Measurements from ENCODE around the gene TAF9. TPM values are rescaled to one million over a fixed set of nuclear protein-coding genes. Genes with fewer than 3 reads are reported as not detected.
"Not testable (repeated sequence)": the region's sequence is repeated elsewhere in the genome, so short reads cannot be mapped to it uniquely, and the experiment has no call there.

The TAF9 gene
- polyA plus RNA-seq, 1 experiment = 76.4 TPM

GRCh38 chr5:69334793-69335268 lies 34.5 kb downstream of the TAF9 start:
- DNase-seq (ENCODE audit: low read depth) = peak; percentile 14
- no peak overlapping the region for H3K4me3 ChIP-seq (ENCODE audit: low read depth, low read length)
- TF ChIP-seq CTCF (IDR thresholded peaks at IDR 0.05; ENCODE audit: insufficient read depth, low read depth, low read length) = peak; percentile 90
- POLR2A ChIA-PET = no interaction called here
- H3K36me3 ChIP-seq (ENCODE audit: control insufficient read depth, insufficient read depth, low read length) = no peaks in the 10 kb centered on the region
- CTCF ChIA-PET = interaction anchor here (0.6 to 4.3 kb wide), 26 partner anchors 9 to 1452 kb away, joined by 3 to 22 read pairs (median 4); partner anchors contain the start of genes CCNB1 and SLC30A5
- H3K27me3 ChIP-seq (ENCODE audit: control insufficient read depth, insufficient read depth, low read length) = no peaks in the 10 kb centered on the region

GRCh38 chr5:69333668-69334315 lies 35.5 kb downstream of the TAF9 start:
- CTCF ChIA-PET = interaction anchor here (0.7 to 4.3 kb wide), 13 partner anchors 7 to 290 kb away, joined by 3 to 22 read pairs (median 4); partner anchors contain the start of gene SLC30A5
- H3K4me3 ChIP-seq (ENCODE audit: low read depth, low read length); H3K27me3 ChIP-seq (ENCODE audit: control insufficient read depth, insufficient read depth, low read length); DNase-seq (ENCODE audit: low read depth); H3K36me3 ChIP-seq (ENCODE audit: control insufficient read depth, insufficient read depth, low read length); POLR2A ChIA-PET: not testable (repeated sequence)

GRCh38 chr5:69331528-69332445 lies 37.5 kb downstream of the TAF9 start:
- no peak for DNase-seq (ENCODE audit: low read depth)
- no peaks in the 10 kb centered on the region for H3K27me3 ChIP-seq (ENCODE audit: control insufficient read depth, insufficient read depth, low read length)
- ChIA-PET CTCF (interaction anchor here (0.9 to 1.0 kb wide), 2 partner anchors 15 to 289 kb away, joined by 3 read pairs; no protein-coding TSS in a partner anchor), POLR2A (interaction anchor here (0.5 kb wide), 1 partner anchor 8 kb away, joined by 4 read pairs; no protein-coding TSS in a partner anchor)
- no peaks in the 10 kb centered on the region for H3K36me3 ChIP-seq (ENCODE audit: control insufficient read depth, insufficient read depth, low read length)
- peak overlapping the region; percentile 65 for H3K4me3 ChIP-seq (ENCODE audit: low read depth, low read length)
- no peak for TF ChIP-seq CTCF (IDR thresholded peaks at IDR 0.05; ENCODE audit: insufficient read depth, low read depth, low read length)

- no peak for DNase-seq (ENCODE audit: low read depth)
- CTCF ChIA-PET = no interaction called here
Observed at GRCh38 chr5:69329905-69330489, 39.3 kb downstream of the TAF9 start.

GRCh38 chr5:69326365-69326764 lies 43.0 kb downstream of the TAF9 start:
- CTCF ChIA-PET = interaction anchor here (0.6 to 1.0 kb wide), 3 partner anchors 8 to 160 kb away, joined by 3 read pairs; no protein-coding TSS in a partner anchor
- POLR2A ChIA-PET = no interaction called here
- no peak overlapping the region for H3K4me3 ChIP-seq (ENCODE audit: low read depth, low read length)
- no peaks in the 10 kb centered on the region for H3K27me3 ChIP-seq (ENCODE audit: control insufficient read depth, insufficient read depth, low read length)
- no peaks in the 10 kb centered on the region for H3K36me3 ChIP-seq (ENCODE audit: control insufficient read depth, insufficient read depth, low read length)
- TF ChIP-seq CTCF (IDR thresholded peaks at IDR 0.05; ENCODE audit: insufficient read depth, low read depth, low read length) = no peak
- DNase-seq (ENCODE audit: low read depth) = no peak

More at GRCh38 chr5:69329905-69330489, 39.3 kb downstream of the TAF9 start:
- no peak for TF ChIP-seq CTCF (IDR thresholded peaks at IDR 0.05; ENCODE audit: insufficient read depth, low read depth, low read length)
- Histone ChIP-seq H3K36me3 (ENCODE audit: control insufficient read depth, insufficient read depth, low read length) (no peaks in the 10 kb centered on the region), H3K27me3 (ENCODE audit: control insufficient read depth, insufficient read depth, low read length) (no peaks in the 10 kb centered on the region), H3K4me3 (ENCODE audit: low read depth, low read length) (no peak overlapping the region)
- POLR2A ChIA-PET = no interaction called here

Data from BJ (cell line).